GM12872 (cell line): ENCODE results near the gene MITF.

Source experiments
- CTCF ChIP-seq: IDR thresholded peaks from 3 replicates; pipeline ENCODE4 v1.5.1; 2011; ENCODE audit warnings: low read depth, mild to moderate bottlenecking, low read length, moderate library complexity; ENCODE audit not compliant: insufficient read depth

The MITF gene

DNA sequence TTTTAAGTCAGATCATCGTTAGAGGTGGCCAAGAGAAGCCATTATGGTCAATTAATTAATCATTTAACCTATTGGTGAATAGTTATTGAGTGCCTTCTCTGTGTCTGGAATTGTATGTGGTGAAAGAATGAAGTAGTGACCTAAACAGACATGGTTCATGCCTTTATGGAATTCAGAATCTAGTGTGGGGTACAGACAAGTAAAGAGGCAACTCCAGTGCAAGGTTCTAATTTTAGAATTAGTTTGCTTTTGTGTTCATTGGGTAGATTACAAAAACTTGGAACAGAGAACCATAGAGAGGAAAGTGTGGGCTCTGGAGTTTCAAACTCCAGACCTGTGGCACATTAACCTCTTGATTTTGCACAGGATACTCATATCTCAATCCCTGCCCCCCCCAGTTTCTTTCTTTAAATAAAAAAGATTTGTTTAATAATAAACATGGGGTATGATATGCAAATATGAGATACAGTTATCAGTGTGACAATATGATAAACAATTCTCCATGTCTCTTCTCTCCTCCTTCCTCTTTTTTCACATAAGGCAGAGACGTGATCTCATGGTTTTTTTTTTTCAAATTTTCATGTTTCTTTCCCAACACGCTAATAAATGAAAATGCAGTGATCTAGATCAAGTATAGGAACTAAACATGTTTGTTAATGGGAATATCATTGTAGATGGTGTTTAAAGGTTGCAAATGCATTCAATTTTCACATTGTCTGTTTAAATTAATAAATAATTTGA lies 117.9 kb downstream of the MITF start:
- TF ChIP-seq CTCF: no peak

GRCh38 chr3:69861556-69861955 lies 122.3 kb downstream of the MITF start:
- TF ChIP-seq CTCF: no peak

GRCh38 chr3:69864141-69864540 lies 124.9 kb downstream of the MITF start:
- no peak for TF ChIP-seq CTCF

GRCh38 chr3:69864766-69865165 lies 125.5 kb downstream of the MITF start:
- no peak for TF ChIP-seq CTCF

DNA sequence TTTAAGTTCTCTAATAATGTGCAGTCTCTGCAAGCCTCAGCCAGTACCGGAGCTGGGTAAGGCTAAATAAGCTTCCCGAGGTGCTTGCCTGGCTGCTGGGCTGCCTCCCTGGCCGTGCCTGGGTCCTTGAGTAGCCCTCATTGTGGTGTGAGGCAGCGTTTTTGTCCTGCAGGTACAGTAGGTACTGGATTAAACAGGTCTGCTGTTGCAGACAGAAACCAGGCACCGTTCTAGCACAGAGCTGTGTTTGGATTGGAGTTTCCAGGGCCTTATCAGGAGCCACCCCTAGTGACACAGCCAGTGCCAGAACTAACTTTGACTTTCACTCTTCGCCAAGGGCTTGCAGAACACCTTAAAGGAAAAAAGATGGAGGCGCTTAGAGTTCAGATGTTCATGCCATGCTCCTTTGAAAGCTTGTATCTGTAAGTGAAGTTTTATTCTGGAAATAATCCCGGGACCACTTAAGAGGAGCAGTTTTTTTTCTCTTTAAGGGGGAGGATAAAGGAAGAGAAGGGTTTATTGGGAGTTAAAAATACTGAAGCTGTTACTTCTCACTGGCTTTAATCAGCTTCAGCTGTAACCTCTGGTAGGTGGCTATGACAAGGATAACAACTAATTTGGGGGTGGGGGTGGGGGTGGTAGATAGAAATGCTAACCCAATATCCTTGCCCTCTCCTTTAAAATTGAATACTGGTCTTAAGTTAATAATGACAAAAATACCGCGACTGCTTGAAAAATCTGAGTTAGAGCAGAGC lies 126.8 kb downstream of the MITF start:
- TF ChIP-seq CTCF: no peak

DNA sequence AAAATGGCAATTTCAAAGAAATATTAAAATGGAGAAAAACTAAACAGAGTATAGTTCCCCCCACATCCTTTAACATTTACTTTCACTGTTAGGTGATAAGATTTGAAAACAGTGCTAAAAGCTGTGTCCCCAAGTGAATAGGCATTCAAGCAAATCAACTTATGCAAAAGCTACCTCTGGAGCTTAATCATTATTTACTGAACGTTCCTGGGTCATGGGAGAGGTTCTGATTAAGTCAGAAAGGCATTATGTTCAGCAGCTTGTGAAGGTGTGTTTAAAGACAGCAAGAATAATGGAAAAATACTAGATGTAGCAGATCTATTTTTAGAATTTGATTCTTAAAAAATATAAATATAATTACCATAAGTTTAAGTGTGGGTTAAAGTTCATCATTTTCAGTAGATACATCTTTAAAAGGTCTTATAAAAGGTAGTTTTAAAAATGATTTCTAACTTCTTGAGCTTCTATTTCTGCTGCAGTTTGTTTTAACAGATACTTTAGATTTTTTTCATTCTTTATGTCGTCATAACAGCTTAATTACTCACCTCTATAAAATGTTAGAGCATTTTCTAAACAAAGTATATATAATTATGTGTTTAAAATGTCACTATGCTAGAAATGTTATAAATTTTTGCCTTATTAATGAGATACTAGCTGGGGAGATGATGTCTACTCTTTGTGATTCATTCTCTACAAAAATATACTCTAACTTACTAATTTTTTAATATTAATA lies 127.9 kb downstream of the MITF start:
- TF ChIP-seq CTCF: no peak

DNA sequence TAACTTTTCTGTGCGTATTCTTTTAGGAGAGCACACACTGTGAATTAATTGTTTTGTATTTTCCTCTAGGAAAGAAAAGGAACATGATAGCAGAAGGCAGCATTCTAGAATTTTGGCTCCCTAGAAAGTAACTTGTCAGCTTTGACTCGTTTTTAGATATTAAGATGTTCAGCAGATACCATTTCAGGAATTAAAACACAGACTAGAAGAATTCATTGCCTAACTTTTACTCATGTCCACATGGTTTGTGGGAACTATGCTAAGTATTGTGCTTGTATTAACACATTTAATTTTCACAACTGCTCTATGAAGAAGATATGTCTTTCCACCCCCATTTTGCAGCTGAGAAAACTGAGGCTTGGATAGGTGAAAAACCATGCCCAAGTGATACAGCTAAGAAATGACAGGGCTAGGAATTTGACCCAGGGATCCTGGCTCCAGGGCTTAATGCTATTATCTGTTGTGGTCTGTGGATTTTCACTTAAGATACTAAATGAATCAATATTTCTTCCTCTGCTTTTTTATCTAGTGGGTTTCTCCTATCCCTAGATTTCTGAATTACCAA lies 128.8 kb downstream of the MITF start:
- TF ChIP-seq CTCF: no peak
